ENCODE results near the gene AKAP7. TPM values are rescaled to one million over a fixed set of nuclear protein-coding genes. Genes with fewer than 3 reads are reported as not detected.

AKAP7 gene
- total RNA-seq, 2 experiments from 2014 or later, result 6.2 to 6.5 TPM

DNA sequence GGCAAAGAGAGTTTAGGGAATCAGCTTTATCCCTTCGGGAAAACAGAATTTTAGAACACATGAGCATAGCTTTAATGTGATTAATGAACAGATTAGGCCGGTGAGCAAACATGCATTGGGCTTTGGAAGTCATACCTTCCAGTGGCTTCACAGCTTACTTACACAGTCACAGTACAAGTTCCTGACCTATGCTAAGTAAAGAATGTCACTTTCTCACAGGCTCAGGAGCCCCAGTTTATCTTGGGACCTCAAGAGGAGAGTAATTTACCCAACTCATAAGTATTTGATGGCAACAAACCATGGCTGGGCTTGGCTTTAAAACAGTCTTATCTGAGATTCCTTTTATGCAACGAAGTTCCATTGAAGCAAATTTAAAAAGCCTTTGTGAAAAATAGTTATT, 195.9 kb downstream of the AKAP7 start:
- H3K36me3 Mint-ChIP-seq (ENCODE audit: low read depth), result no peaks in the 10 kb centered on the region
- TF ChIP-seq, protein P1, sequence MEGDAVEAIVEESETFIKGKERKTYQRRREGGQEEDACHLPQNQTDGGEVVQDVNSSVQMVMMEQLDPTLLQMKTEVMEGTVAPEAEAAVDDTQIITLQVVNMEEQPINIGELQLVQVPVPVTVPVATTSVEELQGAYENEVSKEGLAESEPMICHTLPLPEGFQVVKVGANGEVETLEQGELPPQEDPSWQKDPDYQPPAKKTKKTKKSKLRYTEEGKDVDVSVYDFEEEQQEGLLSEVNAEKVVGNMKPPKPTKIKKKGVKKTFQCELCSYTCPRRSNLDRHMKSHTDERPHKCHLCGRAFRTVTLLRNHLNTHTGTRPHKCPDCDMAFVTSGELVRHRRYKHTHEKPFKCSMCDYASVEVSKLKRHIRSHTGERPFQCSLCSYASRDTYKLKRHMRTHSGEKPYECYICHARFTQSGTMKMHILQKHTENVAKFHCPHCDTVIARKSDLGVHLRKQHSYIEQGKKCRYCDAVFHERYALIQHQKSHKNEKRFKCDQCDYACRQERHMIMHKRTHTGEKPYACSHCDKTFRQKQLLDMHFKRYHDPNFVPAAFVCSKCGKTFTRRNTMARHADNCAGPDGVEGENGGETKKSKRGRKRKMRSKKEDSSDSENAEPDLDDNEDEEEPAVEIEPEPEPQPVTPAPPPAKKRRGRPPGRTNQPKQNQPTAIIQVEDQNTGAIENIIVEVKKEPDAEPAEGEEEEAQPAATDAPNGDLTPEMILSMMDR (IDR thresholded peaks at IDR 0.05), result no peak
- POLR2A ChIA-PET, result no interaction called here
- DNase-seq (no peak), ATAC-seq (no peak)
- intact Hi-C loops (cut with micrococcal nuclease), result no loop called here
- no peaks in the 10 kb centered on the region for H3K27me3 Mint-ChIP-seq
- H3K4me1 Mint-ChIP-seq (ENCODE audit: low read depth), result no peaks in the 10 kb centered on the region
- H3K9me3 Mint-ChIP-seq, result no peaks in the 10 kb centered on the region
- no peak overlapping the region for H3K27ac Mint-ChIP-seq
- CTCF ChIA-PET, result no interaction called here
- no peak overlapping the region for H3K4me3 Mint-ChIP-seq

DNA sequence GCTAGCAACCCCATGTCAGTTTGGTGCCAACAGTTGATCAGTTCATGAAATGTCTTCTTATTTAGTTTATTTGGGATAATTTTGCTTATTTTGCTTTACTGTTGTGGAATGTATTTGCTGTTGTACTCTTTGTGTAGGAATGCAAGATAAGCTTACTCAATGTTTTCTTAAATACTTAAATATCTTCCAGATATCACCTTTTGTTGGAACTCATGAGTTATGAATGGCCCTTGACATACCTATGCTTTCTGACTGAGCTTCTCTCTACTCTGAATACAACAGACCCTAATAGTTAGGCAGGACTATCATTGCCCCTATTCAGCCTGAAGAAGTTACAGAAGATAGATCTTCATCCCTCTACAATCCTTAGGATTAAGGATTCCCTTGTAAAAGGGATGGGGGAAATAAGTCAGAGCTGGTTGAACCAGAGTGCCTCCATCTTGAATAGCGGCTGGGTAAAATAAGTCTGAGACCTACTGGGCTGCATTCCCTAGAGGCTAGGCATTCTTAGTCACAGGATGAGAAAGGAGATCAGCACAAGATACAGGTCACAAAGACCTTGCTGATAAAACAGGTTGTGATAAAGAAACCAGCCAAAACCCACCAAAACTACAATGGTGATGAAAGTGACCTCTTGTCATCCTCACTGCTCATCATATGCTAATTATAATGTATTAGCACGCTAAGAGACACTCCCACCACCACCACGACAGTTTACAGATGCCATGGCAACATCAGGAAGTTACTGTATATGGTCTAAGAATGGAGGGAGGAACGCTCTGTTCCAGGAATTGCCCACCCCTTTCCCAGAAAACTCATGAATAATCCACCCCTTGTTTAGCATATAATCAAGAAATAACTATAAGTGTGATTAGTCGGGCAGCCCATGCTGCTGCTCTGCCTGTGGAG, 196.9 kb downstream of the AKAP7 start:
- CTCF ChIA-PET, result no interaction called here

More for the DNA sequence above, 196.9 kb downstream of the AKAP7 start:
- intact Hi-C loops (cut with micrococcal nuclease), result no loop called here
- H3K36me3 Mint-ChIP-seq (ENCODE audit: low read depth), result no peaks in the 10 kb centered on the region
- POLR2A ChIA-PET, result no interaction called here
- H3K4me3 Mint-ChIP-seq, result no peak overlapping the region
- no peaks in the 10 kb centered on the region for H3K27me3 Mint-ChIP-seq
- DNase-seq (no peak), ATAC-seq (no peak)
- no peaks in the 10 kb centered on the region for H3K4me1 Mint-ChIP-seq (ENCODE audit: low read depth)
- no peak overlapping the region for H3K27ac Mint-ChIP-seq
- no peaks in the 10 kb centered on the region for H3K9me3 Mint-ChIP-seq
- TF ChIP-seq, protein P1 (IDR thresholded peaks at IDR 0.05), result no peak

Other genes starting within 250 kb of the AKAP7 start
- gene EPB41L2, start 72.2 kb upstream of the AKAP7 start, total RNA-seq, result 10 to 100 TPM; 30.6 to 33.3 TPM

Measured in activated CD8-positive, alpha-beta T cell treated with anti-CD3 and anti-CD28 coated beads for 36 hours (primary cell).